CD4-positive, alpha-beta T cell (primary cell): ENCODE results near the gene TRPM4. TPM values are rescaled to one million over a fixed set of nuclear protein-coding genes. Genes with fewer than 3 reads are reported as not detected.
A peak's percentile ranks its signal among the peaks of the same experiment; 100 is the strongest.

Experiments used
- ATAC-seq: fragments of 200-7000 bp; cut with Tn5 transposase; one replicate; pipeline ENCODE4 v1.10.0; 2022; ENCODE audit warnings: mild to moderate bottlenecking; ENCODE audit not compliant: poor library complexity
- CTCF ChIA-PET: fragments of 350-600 bp; sonication (Branson Sonifier 250); formaldehyde crosslinking; loops from one replicate; lab custom pipeline; 2021; ENCODE audit warnings: antibody characterized with exemption, inconsistent platforms; lab: Charles Lee
- POLR2A ChIA-PET: fragments of 350-600 bp; sonication (Branson Sonifier 250); formaldehyde crosslinking; loops from one replicate; lab custom pipeline; 2021; ENCODE audit warnings: antibody characterized with exemption, inconsistent platforms; lab: Charles Lee
- DNase-seq, 14 experiments: peaks; one replicate each; pipeline ENCODE4 v3.0.0-alpha.2; 2013 to 2020; ENCODE audit warnings: mixed read lengths in 2 of 14
- H3K27ac ChIP-seq, 2 donors: one replicate each; pipeline versions ENCODE4 v1.5.1 to v1.7.0; 2013; ENCODE audit warnings: low read length in 2 of 2, low read depth in 1 of 2, mild to moderate bottlenecking in 1 of 2
- H3K27me3 ChIP-seq, 2 experiments: 1 replicate in 1 of 2; 2 replicates in 1 of 2; pipeline versions ENCODE4 v1.6.1 to v1.7.0; 2013; ENCODE audit warnings: low read length in 2 of 2, control low read depth in 1 of 2, mild to moderate bottlenecking in 1 of 2, moderate library complexity in 1 of 2; ENCODE audit not compliant: insufficient read depth in 2 of 2, control insufficient read depth in 1 of 2
- H3K36me3 ChIP-seq: one replicate; pipeline ENCODE4 v1.6.1; 2013; ENCODE audit warnings: low read length, control low read depth; ENCODE audit not compliant: insufficient read depth
- H3K4me1 ChIP-seq: one replicate; pipeline ENCODE4 v1.6.1; 2013; ENCODE audit warnings: low read length, control low read depth; ENCODE audit not compliant: insufficient read depth
- H3K4me3 ChIP-seq: one replicate; pipeline ENCODE4 v1.5.1; 2013; ENCODE audit warnings: mild to moderate bottlenecking, low read length, moderate library complexity
- H3K9me3 ChIP-seq, 2 experiments: 1 replicate in 1 of 2; 2 replicates in 1 of 2; pipeline versions ENCODE4 v1.6.1 to v1.7.0; 2013; ENCODE audit warnings: low read length in 2 of 2, mild to moderate bottlenecking in 2 of 2, control low read depth in 1 of 2, moderate library complexity in 1 of 2; ENCODE audit not compliant: control insufficient read depth in 1 of 2, insufficient read depth in 1 of 2
- H3K27ac Mint-ChIP-seq: one replicate; pipeline ENCODE4 v1.8.0; 2020; ENCODE audit warnings: mixed read lengths
- H3K27me3 Mint-ChIP-seq: one replicate; pipeline ENCODE4 v1.8.0; 2021; ENCODE audit warnings: mixed read lengths
- H3K36me3 Mint-ChIP-seq: one replicate; pipeline ENCODE4 v1.8.0; 2021; ENCODE audit warnings: low read depth, mixed read lengths
- H3K4me1 Mint-ChIP-seq: one replicate; pipeline ENCODE4 v1.8.0; 2021; ENCODE audit warnings: low read depth, mixed read lengths
- H3K4me3 Mint-ChIP-seq: one replicate; pipeline ENCODE4 v1.8.0; 2020; ENCODE audit warnings: mild to moderate bottlenecking, mixed read lengths
- H3K9me3 Mint-ChIP-seq: one replicate; pipeline ENCODE4 v1.8.0; 2020; ENCODE audit warnings: mixed read lengths
- CTCF ChIP-seq: fragments of 200-600 bp; IDR thresholded peaks from one replicate; pipeline ENCODE4 v1.8.0; 2022; ENCODE audit warnings: antibody characterized with exemption, mild to moderate bottlenecking
- intact Hi-C, 2 experiments: fragments of 100-400 bp; cut with DNase I in 1 of 2; cut with micrococcal nuclease in 1 of 2; formaldehyde crosslinking; loops; one replicate each; pipeline versions ENCODE4 v1.15.1 to v1.9.0; 2023 to 2025; cut with DNase I, micrococcal nuclease
- total RNA-seq, 174 experiments: library from RNA in 2 of 174; stranded (reverse) in 2 of 174; gene quantifications; one replicate each; pipeline ENCODE4 v1.2.3 and lab custom pipeline; 2021 to 2026

Gene TRPM4
- total RNA-seq, 2 experiments from 2014 or later, result not detected

- peaks cover 34% of the 10 kb centered on the region for H3K36me3 ChIP-seq
- Mint-ChIP-seq H3K27ac (no peak overlapping the region), H3K27me3 (no peaks in the 10 kb centered on the region), H3K4me3 (peak overlapping the region; percentile 65), H3K4me1 (peaks cover 16% of the 10 kb centered on the region), H3K36me3 (peaks cover 39% of the 10 kb centered on the region), H3K9me3 (no peaks in the 10 kb centered on the region)
- no peak overlapping the region for H3K4me3 ChIP-seq
- no peak for DNase-seq
- H3K4me1 ChIP-seq, result peaks cover 21% of the 10 kb centered on the region
- TF ChIP-seq CTCF, result no peak
- H3K27me3 ChIP-seq, result no peaks in the 10 kb centered on the region
- no peak for ATAC-seq
- ChIA-PET CTCF (interaction anchor here (0.9 kb wide), 1 partner anchor 13 kb away, joined by 3 read pairs; no protein-coding TSS in a partner anchor), POLR2A (no interaction called here)
- no peak overlapping the region for H3K27ac ChIP-seq
- intact Hi-C loops, result loop anchor here in 1 of 2 experiments (5.0 to 10.0 kb wide), 2 partner anchors 37 to 636 kb away; no protein-coding TSS in a partner anchor
- no peaks in the 10 kb centered on the region for H3K9me3 ChIP-seq
These were observed 47.0 kb upstream of the TRPM4 start for GRCh38 chr19:49110567-49110966.

GRCh38 chr19:49111218-49111998, 46.2 kb upstream of the TRPM4 start:
- Mint-ChIP-seq H3K27ac (no peak overlapping the region), H3K9me3 (no peaks in the 10 kb centered on the region), H3K4me3 (peak overlapping the region; percentile 68), H3K36me3 (peaks cover 30% of the 10 kb centered on the region), H3K27me3 (no peaks in the 10 kb centered on the region), H3K4me1 (peaks cover 20% of the 10 kb centered on the region)
- Histone ChIP-seq H3K4me3 (no peak overlapping the region), H3K27me3 (no peaks in the 10 kb centered on the region), H3K36me3 (peaks cover 28% of the 10 kb centered on the region), H3K27ac (no peak overlapping the region), H3K4me1 (peaks cover 21% of the 10 kb centered on the region), H3K9me3 (no peaks in the 10 kb centered on the region)
- POLR2A ChIA-PET, result no interaction called here
- DNase-seq, result no peak
- CTCF ChIA-PET, result interaction anchor here (1.0 kb wide), 1 partner anchor 14 kb away, joined by 3 read pairs; no protein-coding TSS in a partner anchor
- intact Hi-C loops, result loop anchor here in 1 of 2 experiments (5.0 to 10.0 kb wide), 2 partner anchors 36 to 637 kb away; no protein-coding TSS in a partner anchor
- no peak for TF ChIP-seq CTCF
- no peak for ATAC-seq

GRCh38 chr19:49113762-49114629, 43.6 kb upstream of the TRPM4 start, which contains the start of gene LIN7B:
Gene LIN7B (plus strand): TSS chr19:49114370. CDS start chr19:49114405, 35 bp downstream.
- peak within 1 kb of the TSS; percentile 94 for H3K4me3 Mint-ChIP-seq
- intact Hi-C loops, result loop anchor here (1.0 to 10.0 kb wide), 4 partner anchors 14 to 639 kb away; no protein-coding TSS in a partner anchor
- ATAC-seq (peak; percentile 65), DNase-seq (peak; percentile 54 to 92 (median 70))
- H3K27me3 ChIP-seq, result no peaks in the 10 kb centered on the region
- peaks cover 3% of the 10 kb centered on the region for H3K36me3 ChIP-seq
- peaks cover 10% of the 10 kb centered on the region for H3K36me3 Mint-ChIP-seq
- H3K4me1 Mint-ChIP-seq, result peaks cover 40% of the 10 kb centered on the region
- H3K27ac Mint-ChIP-seq, result peak within 1 kb of the TSS; percentile 46
- no peaks in the 10 kb centered on the region for H3K27me3 Mint-ChIP-seq
- no peak within 1 kb of the TSS for H3K27ac ChIP-seq
- TF ChIP-seq CTCF, result peak; percentile 47
- peak within 1 kb of the TSS; percentile 69 for H3K4me3 ChIP-seq
- H3K4me1 ChIP-seq, result peaks cover 36% of the 10 kb centered on the region
- ChIA-PET POLR2A (interaction anchor here (0.5 to 2.4 kb wide), 12 partner anchors 8 to 942 kb away, joined by 3 to 13 read pairs (median 3); partner anchors contain the start of genes AKT1S1, GYS1 and RUVBL2), CTCF (interaction anchor here (0.6 to 2.4 kb wide), 21 partner anchors 9 to 467 kb away, joined by 3 to 43 read pairs (median 5); partner anchors contain the start of genes CGB7, PRRG2 and RUVBL2)
- no peaks in the 10 kb centered on the region for H3K9me3 Mint-ChIP-seq
- no peaks in the 10 kb centered on the region for H3K9me3 ChIP-seq
